GM23338 (cell line): Measurements from ENCODE around the gene MDGA2. TPM values are rescaled to one million over a fixed set of nuclear protein-coding genes. Genes with fewer than 3 reads are reported as not detected.

ENCODE experiments used
- ATAC-seq: fragments of 200-7000 bp; cut with Tn5 transposase; 3 replicates; pipeline ENCODE4 v1.9.1; 2020
- DNase-seq: peaks from one replicate; pipeline ENCODE4 v3.0.0-alpha.2; 2015; ENCODE audit warnings: low spot score
- H2AFZ ChIP-seq: fragments of 200-600 bp; sonication (generic); 2 replicates; pipeline ENCODE4 v1.8.0; 2016; ENCODE audit warnings: antibody characterized with exemption, mild to moderate bottlenecking, moderate library complexity
- H3F3A ChIP-seq: fragments of 200-600 bp; sonication (generic); replicated peaks from 2 replicates; pipeline ENCODE4 v1.8.0; 2017; ENCODE audit warnings: antibody characterized with exemption, mixed run types, low read depth
- H3K27ac ChIP-seq: fragments of 200-600 bp; sonication (generic); 2 replicates; pipeline ENCODE4 v1.6.1; 2016; ENCODE audit warnings: low read depth
- H3K27me3 ChIP-seq: fragments of 200-600 bp; sonication (generic); 2 replicates; pipeline ENCODE4 v1.8.0; 2016; ENCODE audit warnings: mild to moderate bottlenecking, mixed run types, moderate library complexity; ENCODE audit not compliant: insufficient read depth
- H3K36me3 ChIP-seq: fragments of 200-600 bp; sonication (generic); 2 replicates; pipeline ENCODE4 v1.8.0; 2016; ENCODE audit warnings: mild to moderate bottlenecking; ENCODE audit not compliant: insufficient read depth
- H3K4me1 ChIP-seq: fragments of 200-600 bp; sonication (generic); 2 replicates; pipeline ENCODE4 v1.8.0; 2016; ENCODE audit warnings: mild to moderate bottlenecking, moderate library complexity; ENCODE audit not compliant: insufficient read depth
- H3K4me2 ChIP-seq: fragments of 200-600 bp; sonication (generic); 2 replicates; pipeline ENCODE4 v1.7.1; 2017; ENCODE audit warnings: mixed run types
- H3K4me3 ChIP-seq: fragments of 200-600 bp; sonication (generic); 2 replicates; pipeline ENCODE4 v1.6.1; 2016; ENCODE audit warnings: mixed run types
- H3K79me2 ChIP-seq: fragments of 200-600 bp; sonication (generic); replicated peaks from 2 replicates; pipeline ENCODE4 v1.8.0; 2017; ENCODE audit warnings: mild to moderate bottlenecking; ENCODE audit not compliant: insufficient read depth
- H3K9me2 ChIP-seq: fragments of 200-600 bp; sonication (generic); 2 replicates; pipeline ENCODE4 v1.8.0; 2017; ENCODE audit not compliant: insufficient read depth
- H4K20me1 ChIP-seq: fragments of 200-600 bp; sonication (generic); replicated peaks from 2 replicates; pipeline ENCODE4 v1.8.0; 2017; ENCODE audit warnings: mild to moderate bottlenecking; ENCODE audit not compliant: insufficient read depth
- H3K27ac Mint-ChIP-seq: 2 replicates; pipeline ENCODE4 v1.8.0; 2020; ENCODE audit warnings: inconsistent platforms, mild to moderate bottlenecking, moderate library complexity, mixed read lengths
- H3K27me3 Mint-ChIP-seq: 3 replicates; pipeline ENCODE4 v1.8.0; 2022; ENCODE audit warnings: low read depth, mild to moderate bottlenecking, moderate library complexity, mixed read lengths, inconsistent platforms; ENCODE audit not compliant: insufficient read depth, poor library complexity
- H3K36me3 Mint-ChIP-seq: 3 replicates; pipeline ENCODE4 v1.8.0; 2021; ENCODE audit warnings: low read depth, mild to moderate bottlenecking, inconsistent platforms, moderate library complexity, mixed read lengths
- H3K4me1 Mint-ChIP-seq: 3 replicates; pipeline ENCODE4 v1.8.0; 2020; ENCODE audit warnings: mild to moderate bottlenecking, inconsistent platforms, mixed read lengths
- H3K4me3 Mint-ChIP-seq: 3 replicates; pipeline ENCODE4 v1.8.0; 2021; ENCODE audit warnings: moderate library complexity, mild to moderate bottlenecking, inconsistent platforms, mixed read lengths
- H3K9me3 Mint-ChIP-seq: 3 replicates; pipeline ENCODE4 v1.8.0; 2020; ENCODE audit warnings: moderate library complexity, mild to moderate bottlenecking, inconsistent platforms, mixed read lengths
- CREB1 ChIP-seq: fragments of 250-450 bp; sonication (Bioruptor Pico); IDR thresholded peaks from 2 replicates; pipeline ENCODE4 v1.5.0; 2020; ENCODE audit warnings: low read depth, mild to moderate bottlenecking, moderate library complexity
- JUNB ChIP-seq: IDR thresholded peaks from one replicate; pipeline ENCODE4 v1.6.1; 2016; ENCODE audit warnings: antibody characterized with exemption; ENCODE audit not compliant: unreplicated experiment
- NANOG ChIP-seq: IDR thresholded peaks from 2 replicates; pipeline ENCODE4 v1.6.1; 2016; ENCODE audit warnings: antibody characterized with exemption, borderline replicate concordance
- POLR2AphosphoS5 ChIP-seq: IDR thresholded peaks from 2 replicates; pipeline ENCODE4 v1.6.1; 2016; ENCODE audit warnings: antibody characterized with exemption, low read depth
- STAT1 ChIP-seq: IDR thresholded peaks from one replicate; pipeline ENCODE4 v1.6.1; 2016; ENCODE audit warnings: antibody characterized with exemption; ENCODE audit not compliant: unreplicated experiment
- ZNF114 ChIP-seq: fragments of 250-450 bp; sonication (Bioruptor Pico); IDR thresholded peaks from 2 replicates; pipeline ENCODE4 v1.5.0; 2020; ENCODE audit warnings: mild to moderate bottlenecking, moderate library complexity
- polyA plus RNA-seq: library from polyadenylated mRNA; unstranded; fragments of >200 nt; fragmentation: Nextera tagmentation; extraction: Ambion mirVana; gene quantifications from 2 replicates; pipeline ENCODE4 v1.2.1, GENCODE V29; 2016
- total RNA-seq: library from RNA; depleted of rRNA; stranded (reverse); fragments of >200 nt; shearing (Covaris generic); gene quantifications from 2 replicates; pipeline ENCODE4 v1.2.3, GENCODE V29; 2014
- TF ChIP-seq, protein P1 (sequence below): fragments of 250-450 bp; sonication (Bioruptor Pico); IDR thresholded peaks from 2 replicates; pipeline ENCODE4 v1.5.0; 2020; ENCODE audit warnings: mild to moderate bottlenecking, moderate library complexity
- TF ChIP-seq, protein P2 (sequence below), 2 experiments: fragments of 200-600 bp in 1 of 2; sonication (generic) in 1 of 2; conservative IDR thresholded peaks; 2 replicates each; pipeline versions ENCODE4 v1.5.1 to v1.6.1; 2016 to 2017; ENCODE audit warnings: antibody characterized with exemption in 2 of 2, low read depth in 2 of 2, mild to moderate bottlenecking in 2 of 2, moderate library complexity in 1 of 2
- TF ChIP-seq, protein P3 (sequence below): IDR thresholded peaks from 2 replicates; pipeline ENCODE4 v1.6.1; 2016; ENCODE audit warnings: antibody characterized with exemption

Gene MDGA2
- total and polyA plus RNA-seq, 2 experiments from 2014 or later: 0.68 to 1.7 TPM

GRCh38 chr14:46861753-46862152 lies 813.7 kb downstream of the MDGA2 start (continued):
- TF ChIP-seq, protein P1, sequence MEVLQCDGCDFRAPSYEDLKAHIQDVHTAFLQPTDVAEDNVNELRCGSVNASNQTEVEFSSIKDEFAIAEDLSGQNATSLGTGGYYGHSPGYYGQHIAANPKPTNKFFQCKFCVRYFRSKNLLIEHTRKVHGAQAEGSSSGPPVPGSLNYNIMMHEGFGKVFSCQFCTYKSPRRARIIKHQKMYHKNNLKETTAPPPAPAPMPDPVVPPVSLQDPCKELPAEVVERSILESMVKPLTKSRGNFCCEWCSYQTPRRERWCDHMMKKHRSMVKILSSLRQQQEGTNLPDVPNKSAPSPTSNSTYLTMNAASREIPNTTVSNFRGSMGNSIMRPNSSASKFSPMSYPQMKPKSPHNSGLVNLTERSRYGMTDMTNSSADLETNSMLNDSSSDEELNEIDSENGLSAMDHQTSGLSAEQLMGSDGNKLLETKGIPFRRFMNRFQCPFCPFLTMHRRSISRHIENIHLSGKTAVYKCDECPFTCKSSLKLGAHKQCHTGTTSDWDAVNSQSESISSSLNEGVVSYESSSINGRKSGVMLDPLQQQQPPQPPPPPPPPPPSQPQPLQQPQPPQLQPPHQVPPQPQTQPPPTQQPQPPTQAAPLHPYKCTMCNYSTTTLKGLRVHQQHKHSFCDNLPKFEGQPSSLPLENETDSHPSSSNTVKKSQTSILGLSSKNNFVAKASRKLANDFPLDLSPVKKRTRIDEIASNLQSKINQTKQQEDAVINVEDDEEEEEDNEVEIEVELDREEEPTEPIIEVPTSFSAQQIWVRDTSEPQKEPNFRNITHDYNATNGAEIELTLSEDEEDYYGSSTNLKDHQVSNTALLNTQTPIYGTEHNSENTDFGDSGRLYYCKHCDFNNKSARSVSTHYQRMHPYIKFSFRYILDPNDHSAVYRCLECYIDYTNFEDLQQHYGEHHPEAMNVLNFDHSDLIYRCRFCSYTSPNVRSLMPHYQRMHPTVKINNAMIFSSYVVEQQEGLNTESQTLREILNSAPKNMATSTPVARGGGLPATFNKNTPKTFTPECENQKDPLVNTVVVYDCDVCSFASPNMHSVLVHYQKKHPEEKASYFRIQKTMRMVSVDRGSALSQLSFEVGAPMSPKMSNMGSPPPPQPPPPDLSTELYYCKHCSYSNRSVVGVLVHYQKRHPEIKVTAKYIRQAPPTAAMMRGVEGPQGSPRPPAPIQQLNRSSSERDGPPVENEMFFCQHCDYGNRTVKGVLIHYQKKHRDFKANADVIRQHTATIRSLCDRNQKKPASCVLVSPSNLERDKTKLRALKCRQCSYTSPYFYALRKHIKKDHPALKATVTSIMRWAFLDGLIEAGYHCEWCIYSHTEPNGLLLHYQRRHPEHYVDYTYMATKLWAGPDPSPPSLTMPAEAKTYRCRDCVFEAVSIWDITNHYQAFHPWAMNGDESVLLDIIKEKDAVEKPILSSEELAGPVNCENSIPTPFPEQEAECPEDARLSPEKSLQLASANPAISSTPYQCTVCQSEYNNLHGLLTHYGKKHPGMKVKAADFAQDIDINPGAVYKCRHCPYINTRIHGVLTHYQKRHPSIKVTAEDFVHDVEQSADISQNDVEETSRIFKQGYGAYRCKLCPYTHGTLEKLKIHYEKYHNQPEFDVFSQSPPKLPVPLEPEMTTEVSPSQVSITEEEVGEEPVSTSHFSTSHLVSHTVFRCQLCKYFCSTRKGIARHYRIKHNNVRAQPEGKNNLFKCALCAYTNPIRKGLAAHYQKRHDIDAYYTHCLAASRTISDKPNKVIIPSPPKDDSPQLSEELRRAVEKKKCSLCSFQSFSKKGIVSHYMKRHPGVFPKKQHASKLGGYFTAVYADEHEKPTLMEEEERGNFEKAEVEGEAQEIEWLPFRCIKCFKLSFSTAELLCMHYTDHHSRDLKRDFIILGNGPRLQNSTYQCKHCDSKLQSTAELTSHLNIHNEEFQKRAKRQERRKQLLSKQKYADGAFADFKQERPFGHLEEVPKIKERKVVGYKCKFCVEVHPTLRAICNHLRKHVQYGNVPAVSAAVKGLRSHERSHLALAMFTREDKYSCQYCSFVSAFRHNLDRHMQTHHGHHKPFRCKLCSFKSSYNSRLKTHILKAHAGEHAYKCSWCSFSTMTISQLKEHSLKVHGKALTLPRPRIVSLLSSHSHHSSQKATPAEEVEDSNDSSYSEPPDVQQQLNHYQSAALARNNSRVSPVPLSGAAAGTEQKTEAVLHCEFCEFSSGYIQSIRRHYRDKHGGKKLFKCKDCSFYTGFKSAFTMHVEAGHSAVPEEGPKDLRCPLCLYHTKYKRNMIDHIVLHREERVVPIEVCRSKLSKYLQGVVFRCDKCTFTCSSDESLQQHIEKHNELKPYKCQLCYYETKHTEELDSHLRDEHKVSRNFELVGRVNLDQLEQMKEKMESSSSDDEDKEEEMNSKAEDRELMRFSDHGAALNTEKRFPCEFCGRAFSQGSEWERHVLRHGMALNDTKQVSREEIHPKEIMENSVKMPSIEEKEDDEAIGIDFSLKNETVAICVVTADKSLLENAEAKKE (CRISPR knock-in tag): no peak
- TF ChIP-seq JUNB (no peak), POLR2AphosphoS5 (no peak), NANOG (no peak), STAT1 (no peak)

DNA sequence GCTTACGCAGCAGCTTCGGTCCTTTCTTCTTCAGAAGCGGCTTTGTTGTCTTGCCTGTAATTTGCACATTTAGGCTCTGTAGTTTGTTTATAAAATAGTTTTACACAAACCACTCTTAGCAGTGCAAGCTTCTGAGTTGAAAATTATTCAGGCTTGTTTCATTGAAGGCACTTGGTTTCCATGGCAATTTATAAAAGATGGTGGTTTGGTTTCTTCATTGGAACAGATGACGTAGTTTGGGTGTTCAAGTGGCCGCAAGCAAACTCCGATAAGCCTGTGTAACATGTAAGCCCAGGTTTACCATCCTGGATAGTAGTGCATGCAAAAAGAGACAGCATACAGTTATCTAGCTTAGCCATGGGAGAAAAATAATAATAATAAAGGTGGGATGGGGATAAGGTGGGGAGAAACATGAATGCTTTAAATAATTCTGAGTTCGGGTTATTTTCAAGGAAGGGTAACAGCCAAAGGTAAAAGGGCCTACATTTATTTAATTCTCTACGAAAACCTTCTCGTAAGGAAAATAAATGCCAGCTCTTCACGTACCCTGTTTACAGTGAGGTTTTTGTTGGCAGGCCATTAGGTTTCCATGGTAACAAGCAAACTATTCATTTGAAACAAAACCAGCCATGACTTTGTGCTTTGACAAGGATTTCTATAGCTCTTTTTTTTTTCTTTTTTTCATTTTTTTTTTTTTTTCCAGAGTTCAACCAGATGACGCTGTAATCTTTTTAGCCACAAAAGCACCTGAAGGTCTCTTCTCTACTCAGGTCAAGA lies 834.3 kb downstream of the MDGA2 start:
- Histone ChIP-seq H3K27ac (no peak overlapping the region), H3K4me2 (no peak overlapping the region), H3F3A (no peaks in the 10 kb centered on the region), H3K4me3 (no peak overlapping the region), H3K4me1 (peaks cover 4% of the 10 kb centered on the region; the same call in 1 of the 2 replicates), H3K9me2 (no peaks in the 10 kb centered on the region), H3K79me2 (no peaks in the 10 kb centered on the region), H2AFZ (peak overlapping the region; percentile 80; the same call in 1 of the 2 replicates), H3K27me3 (no peaks in the 10 kb centered on the region), H3K36me3 (no peaks in the 10 kb centered on the region), H4K20me1 (no peaks in the 10 kb centered on the region)
- Mint-ChIP-seq H3K4me3 (no peak overlapping the region), H3K36me3 (no peaks in the 10 kb centered on the region), H3K27me3 (no peaks in the 10 kb centered on the region), H3K9me3 (no peaks in the 10 kb centered on the region), H3K27ac (peak overlapping the region; percentile 73), H3K4me1 (peaks cover 9% of the 10 kb centered on the region; the same call in 2 of the 3 replicates)
- peak; percentile 65 for ATAC-seq
- peak; percentile 79 for DNase-seq
- TF ChIP-seq CREB1 (CRISPR knock-in tag) (no peak), ZNF114 (CRISPR knock-in tag) (no peak), JUNB (no peak), POLR2AphosphoS5 (no peak)
- TF ChIP-seq, protein P2, sequence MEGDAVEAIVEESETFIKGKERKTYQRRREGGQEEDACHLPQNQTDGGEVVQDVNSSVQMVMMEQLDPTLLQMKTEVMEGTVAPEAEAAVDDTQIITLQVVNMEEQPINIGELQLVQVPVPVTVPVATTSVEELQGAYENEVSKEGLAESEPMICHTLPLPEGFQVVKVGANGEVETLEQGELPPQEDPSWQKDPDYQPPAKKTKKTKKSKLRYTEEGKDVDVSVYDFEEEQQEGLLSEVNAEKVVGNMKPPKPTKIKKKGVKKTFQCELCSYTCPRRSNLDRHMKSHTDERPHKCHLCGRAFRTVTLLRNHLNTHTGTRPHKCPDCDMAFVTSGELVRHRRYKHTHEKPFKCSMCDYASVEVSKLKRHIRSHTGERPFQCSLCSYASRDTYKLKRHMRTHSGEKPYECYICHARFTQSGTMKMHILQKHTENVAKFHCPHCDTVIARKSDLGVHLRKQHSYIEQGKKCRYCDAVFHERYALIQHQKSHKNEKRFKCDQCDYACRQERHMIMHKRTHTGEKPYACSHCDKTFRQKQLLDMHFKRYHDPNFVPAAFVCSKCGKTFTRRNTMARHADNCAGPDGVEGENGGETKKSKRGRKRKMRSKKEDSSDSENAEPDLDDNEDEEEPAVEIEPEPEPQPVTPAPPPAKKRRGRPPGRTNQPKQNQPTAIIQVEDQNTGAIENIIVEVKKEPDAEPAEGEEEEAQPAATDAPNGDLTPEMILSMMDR (conservative IDR thresholded peaks at IDR 0.05; ENCODE audit: low read depth in 2 of 2): no peak
- TF ChIP-seq, protein P3, sequence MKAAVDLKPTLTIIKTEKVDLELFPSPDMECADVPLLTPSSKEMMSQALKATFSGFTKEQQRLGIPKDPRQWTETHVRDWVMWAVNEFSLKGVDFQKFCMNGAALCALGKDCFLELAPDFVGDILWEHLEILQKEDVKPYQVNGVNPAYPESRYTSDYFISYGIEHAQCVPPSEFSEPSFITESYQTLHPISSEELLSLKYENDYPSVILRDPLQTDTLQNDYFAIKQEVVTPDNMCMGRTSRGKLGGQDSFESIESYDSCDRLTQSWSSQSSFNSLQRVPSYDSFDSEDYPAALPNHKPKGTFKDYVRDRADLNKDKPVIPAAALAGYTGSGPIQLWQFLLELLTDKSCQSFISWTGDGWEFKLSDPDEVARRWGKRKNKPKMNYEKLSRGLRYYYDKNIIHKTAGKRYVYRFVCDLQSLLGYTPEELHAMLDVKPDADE: no peak
